HepG2 (cell line): ENCODE results near the gene SHROOM1. TPM values are rescaled to one million over a fixed set of nuclear protein-coding genes. Genes with fewer than 3 reads are reported as not detected.

ENCODE experiments used
- KLF16 ChIP-seq, 2 experiments: sonication (generic) in 1 of 2; formaldehyde crosslinking in 1 of 2; IDR thresholded peaks; 2 replicates each; pipeline versions ENCODE4 v1.6.1 to v1.8.0; 2016 to 2023; ENCODE audit warnings: missing genetic modification reagents in 2 of 2, missing compliant biosample characterization in 1 of 2
- MAZ ChIP-seq, 2 experiments: sonication (generic) in 1 of 2; formaldehyde crosslinking in 1 of 2; IDR thresholded peaks; 2 replicates each; pipeline versions ENCODE4 v1.5.0 to v1.6.1; 2012 to 2020; ENCODE audit warnings: low read depth in 2 of 2, mild to moderate bottlenecking in 2 of 2, borderline replicate concordance in 1 of 2, improper control_type of control experiment in 1 of 2, low read length in 1 of 2, missing genetic modification reagents in 1 of 2, moderate library complexity in 1 of 2
- PAXIP1 ChIP-seq: sonication (generic); formaldehyde crosslinking; conservative IDR thresholded peaks from 2 replicates; pipeline ENCODE4 v1.4.0; 2020; ENCODE audit warnings: mild to moderate bottlenecking, missing genetic modification reagents, moderate library complexity
- POLR2A ChIP-seq, 2 experiments: IDR thresholded peaks; 2 replicates each; pipeline ENCODE4 v1.6.1; 2011; ENCODE audit warnings: low read depth in 2 of 2, low read length in 2 of 2, mild to moderate bottlenecking in 1 of 2, moderate library complexity in 1 of 2; ENCODE audit not compliant: insufficient read depth in 1 of 2
- ZBTB40 ChIP-seq, 2 experiments: fragments of 450-650 bp in 1 of 2; sonication (generic) in 1 of 2; formaldehyde crosslinking in 1 of 2; IDR thresholded peaks; 2 replicates each; pipeline versions ENCODE4 v1.6.1 to v1.8.0; 2016 to 2022; ENCODE audit warnings: antibody characterized with exemption in 1 of 2, mild to moderate bottlenecking in 1 of 2, missing genetic modification reagents in 1 of 2
- ZNF317 ChIP-seq: sonication (generic); formaldehyde crosslinking; IDR thresholded peaks from 2 replicates; pipeline ENCODE4 v1.5.0; 2020; ENCODE audit warnings: mild to moderate bottlenecking, missing genetic modification reagents
- polyA plus RNA-seq, 8 experiments: library from polyadenylated mRNA; depleted of rRNA in 3 of 8; stranded (reverse) in 7 of 8; unstranded in 1 of 8; fragments of >200 nt; fragmentation: Illumina TruSeq in 4 of 8; extraction: Trizol in 4 of 8; gene quantifications; 2 replicates each; pipeline versions ENCODE4 v1.2.1 to v1.2.3, GENCODE V29; 2011 to 2016; ENCODE audit warnings: low read depth in 4 of 8, missing spikeins in 1 of 8, mixed read lengths in 1 of 8; ENCODE audit not compliant: insufficient read depth in 1 of 8
- total RNA-seq, 5 experiments: library from RNA; depleted of rRNA; stranded (reverse); fragments of >200 nt; fragmentation: Illumina TruSeq; extraction: Trizol; gene quantifications; 2 replicates each; pipeline ENCODE4 v1.2.3, GENCODE V29; 2016; ENCODE audit warnings: low read depth in 1 of 5
- TF ChIP-seq, protein P1 (sequence below), 2 experiments: sonication (generic) in 1 of 2; formaldehyde crosslinking in 1 of 2; IDR thresholded peaks; 2 replicates each; pipeline versions ENCODE4 v1.4.0 to v1.6.1; 2016 to 2020; ENCODE audit warnings: borderline replicate concordance in 1 of 2, low read depth in 1 of 2, mild to moderate bottlenecking in 1 of 2, missing genetic modification reagents in 1 of 2

The SHROOM1 gene
- total and polyA plus RNA-seq, 2 of the 13 experiments (the other 11 are each of a cell fraction or from before 2014, with no cell fraction given): 18.2 to 25.7 TPM

DNA sequence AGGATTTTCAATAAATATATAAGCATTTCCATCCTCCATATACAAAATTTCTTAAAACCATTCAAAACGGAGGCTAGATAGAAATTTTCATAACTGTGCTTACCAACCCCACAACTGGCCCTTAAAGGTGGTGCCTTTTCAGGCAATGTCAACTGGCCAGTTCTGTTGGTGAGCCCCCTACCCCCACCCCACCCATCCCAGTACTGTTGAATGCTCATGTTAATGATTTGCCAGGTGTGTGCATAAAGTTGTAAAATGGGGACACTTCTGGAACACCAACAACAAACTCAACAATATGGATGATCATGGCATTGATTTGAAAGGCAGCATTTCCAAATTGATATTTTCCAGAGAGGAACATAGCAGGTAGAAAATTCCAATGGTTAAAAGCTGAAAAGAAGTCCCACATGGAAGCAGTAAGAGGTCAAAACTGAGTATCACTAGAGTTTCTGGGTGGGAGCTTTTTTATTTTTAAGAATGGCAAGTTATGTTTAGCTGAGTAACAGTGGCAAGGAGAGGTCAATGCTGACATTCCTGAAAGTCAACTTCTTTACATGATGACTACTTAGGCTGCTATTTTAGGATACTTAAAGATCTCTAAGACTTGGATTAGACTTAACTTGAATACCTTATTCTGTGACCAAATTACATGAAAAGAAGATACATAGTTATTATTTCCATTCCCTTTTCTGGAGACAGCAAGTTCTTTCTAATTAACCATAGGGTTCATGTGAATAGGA lies 45.7 kb upstream of the SHROOM1 start (continued):
- TF ChIP-seq PAXIP1 (CRISPR knock-in tag) (peak; percentile 22; the same call in 1 of the 2 replicates), MAZ (IDR thresholded peaks at IDR 0.05; ENCODE audit: borderline replicate concordance, low read depth, low read length) (peak; percentile 20; the same call in 1 of the 2 replicates), MAZ (CRISPR knock-in tag; IDR thresholded peaks at IDR 0.05; ENCODE audit: low read depth) (no peak), ZBTB40 (IDR thresholded peaks at IDR 0.05) (peak; percentile 47), ZBTB40 (CRISPR knock-in tag; IDR thresholded peaks at IDR 0.05) (peak; percentile 70; the same call in 1 of the 2 replicates), KLF16 (CRISPR knock-in tag; IDR thresholded peaks at IDR 0.05) (no peak), ZNF317 (CRISPR knock-in tag) (0 out of 2 replicates have a peak, but pooled peaks have one; percentile 23), POLR2A (IDR thresholded peaks at IDR 0.05; ENCODE audit: insufficient read depth in 1 of 2, low read depth in 2 of 2, low read length in 2 of 2) (peak in 1 of 2 experiments; percentile 33; a peak in 1 of 4 replicates)
- TF ChIP-seq, protein P1, sequence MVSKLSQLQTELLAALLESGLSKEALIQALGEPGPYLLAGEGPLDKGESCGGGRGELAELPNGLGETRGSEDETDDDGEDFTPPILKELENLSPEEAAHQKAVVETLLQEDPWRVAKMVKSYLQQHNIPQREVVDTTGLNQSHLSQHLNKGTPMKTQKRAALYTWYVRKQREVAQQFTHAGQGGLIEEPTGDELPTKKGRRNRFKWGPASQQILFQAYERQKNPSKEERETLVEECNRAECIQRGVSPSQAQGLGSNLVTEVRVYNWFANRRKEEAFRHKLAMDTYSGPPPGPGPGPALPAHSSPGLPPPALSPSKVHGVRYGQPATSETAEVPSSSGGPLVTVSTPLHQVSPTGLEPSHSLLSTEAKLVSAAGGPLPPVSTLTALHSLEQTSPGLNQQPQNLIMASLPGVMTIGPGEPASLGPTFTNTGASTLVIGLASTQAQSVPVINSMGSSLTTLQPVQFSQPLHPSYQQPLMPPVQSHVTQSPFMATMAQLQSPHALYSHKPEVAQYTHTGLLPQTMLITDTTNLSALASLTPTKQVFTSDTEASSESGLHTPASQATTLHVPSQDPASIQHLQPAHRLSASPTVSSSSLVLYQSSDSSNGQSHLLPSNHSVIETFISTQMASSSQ (IDR thresholded peaks at IDR 0.05; ENCODE audit: low read depth): peak; percentile 77
- TF ChIP-seq, protein P1 (CRISPR knock-in tag; IDR thresholded peaks at IDR 0.05; ENCODE audit: borderline replicate concordance): no peak
